GM23338 (cell line): Measurements from ENCODE around the gene ETNPPL. TPM values are rescaled to one million over a fixed set of nuclear protein-coding genes. Genes with fewer than 3 reads are reported as not detected.

Source experiments
- ATAC-seq: fragments of 200-7000 bp; cut with Tn5 transposase; 3 replicates; pipeline ENCODE4 v1.9.1; 2020
- DNase-seq: peaks from one replicate; pipeline ENCODE4 v3.0.0-alpha.2; 2015; ENCODE audit warnings: low spot score
- H2AFZ ChIP-seq: fragments of 200-600 bp; sonication (generic); 2 replicates; pipeline ENCODE4 v1.8.0; 2016; ENCODE audit warnings: antibody characterized with exemption, mild to moderate bottlenecking, moderate library complexity
- H3F3A ChIP-seq: fragments of 200-600 bp; sonication (generic); replicated peaks from 2 replicates; pipeline ENCODE4 v1.8.0; 2017; ENCODE audit warnings: antibody characterized with exemption, mixed run types, low read depth
- H3K27ac ChIP-seq: fragments of 200-600 bp; sonication (generic); 2 replicates; pipeline ENCODE4 v1.6.1; 2016; ENCODE audit warnings: low read depth
- H3K27me3 ChIP-seq: fragments of 200-600 bp; sonication (generic); 2 replicates; pipeline ENCODE4 v1.8.0; 2016; ENCODE audit warnings: mild to moderate bottlenecking, mixed run types, moderate library complexity; ENCODE audit not compliant: insufficient read depth
- H3K36me3 ChIP-seq: fragments of 200-600 bp; sonication (generic); 2 replicates; pipeline ENCODE4 v1.8.0; 2016; ENCODE audit warnings: mild to moderate bottlenecking; ENCODE audit not compliant: insufficient read depth
- H3K4me1 ChIP-seq: fragments of 200-600 bp; sonication (generic); 2 replicates; pipeline ENCODE4 v1.8.0; 2016; ENCODE audit warnings: mild to moderate bottlenecking, moderate library complexity; ENCODE audit not compliant: insufficient read depth
- H3K4me2 ChIP-seq: fragments of 200-600 bp; sonication (generic); 2 replicates; pipeline ENCODE4 v1.7.1; 2017; ENCODE audit warnings: mixed run types
- H3K4me3 ChIP-seq: fragments of 200-600 bp; sonication (generic); 2 replicates; pipeline ENCODE4 v1.6.1; 2016; ENCODE audit warnings: mixed run types
- H3K79me2 ChIP-seq: fragments of 200-600 bp; sonication (generic); replicated peaks from 2 replicates; pipeline ENCODE4 v1.8.0; 2017; ENCODE audit warnings: mild to moderate bottlenecking; ENCODE audit not compliant: insufficient read depth
- H3K9me2 ChIP-seq: fragments of 200-600 bp; sonication (generic); 2 replicates; pipeline ENCODE4 v1.8.0; 2017; ENCODE audit not compliant: insufficient read depth
- H4K20me1 ChIP-seq: fragments of 200-600 bp; sonication (generic); replicated peaks from 2 replicates; pipeline ENCODE4 v1.8.0; 2017; ENCODE audit warnings: mild to moderate bottlenecking; ENCODE audit not compliant: insufficient read depth
- H3K27ac Mint-ChIP-seq: 2 replicates; pipeline ENCODE4 v1.8.0; 2020; ENCODE audit warnings: inconsistent platforms, mild to moderate bottlenecking, moderate library complexity, mixed read lengths
- H3K27me3 Mint-ChIP-seq: 3 replicates; pipeline ENCODE4 v1.8.0; 2022; ENCODE audit warnings: low read depth, mild to moderate bottlenecking, moderate library complexity, mixed read lengths, inconsistent platforms; ENCODE audit not compliant: insufficient read depth, poor library complexity
- H3K36me3 Mint-ChIP-seq: 3 replicates; pipeline ENCODE4 v1.8.0; 2021; ENCODE audit warnings: low read depth, mild to moderate bottlenecking, inconsistent platforms, moderate library complexity, mixed read lengths
- H3K4me1 Mint-ChIP-seq: 3 replicates; pipeline ENCODE4 v1.8.0; 2020; ENCODE audit warnings: mild to moderate bottlenecking, inconsistent platforms, mixed read lengths
- H3K4me3 Mint-ChIP-seq: 3 replicates; pipeline ENCODE4 v1.8.0; 2021; ENCODE audit warnings: moderate library complexity, mild to moderate bottlenecking, inconsistent platforms, mixed read lengths
- H3K9me3 Mint-ChIP-seq: 3 replicates; pipeline ENCODE4 v1.8.0; 2020; ENCODE audit warnings: moderate library complexity, mild to moderate bottlenecking, inconsistent platforms, mixed read lengths
- CREB1 ChIP-seq: fragments of 250-450 bp; sonication (Bioruptor Pico); IDR thresholded peaks from 2 replicates; pipeline ENCODE4 v1.5.0; 2020; ENCODE audit warnings: low read depth, mild to moderate bottlenecking, moderate library complexity
- EZH2 ChIP-seq: fragments of 200-600 bp; sonication (generic); IDR thresholded peaks from one replicate; pipeline ENCODE4 v1.8.0; 2017; ENCODE audit warnings: antibody characterized with exemption, mild to moderate bottlenecking, low read depth; ENCODE audit not compliant: unreplicated experiment
- EZH2phosphoT487 ChIP-seq: fragments of 200-600 bp; sonication (generic); IDR thresholded peaks from one replicate; pipeline ENCODE4 v1.8.1; 2018; ENCODE audit warnings: antibody characterized with exemption; ENCODE audit not compliant: unreplicated experiment
- JUNB ChIP-seq: IDR thresholded peaks from one replicate; pipeline ENCODE4 v1.6.1; 2016; ENCODE audit warnings: antibody characterized with exemption; ENCODE audit not compliant: unreplicated experiment
- NANOG ChIP-seq: IDR thresholded peaks from 2 replicates; pipeline ENCODE4 v1.6.1; 2016; ENCODE audit warnings: antibody characterized with exemption, borderline replicate concordance
- STAT1 ChIP-seq: IDR thresholded peaks from one replicate; pipeline ENCODE4 v1.6.1; 2016; ENCODE audit warnings: antibody characterized with exemption; ENCODE audit not compliant: unreplicated experiment
- ZNF114 ChIP-seq: fragments of 250-450 bp; sonication (Bioruptor Pico); IDR thresholded peaks from 2 replicates; pipeline ENCODE4 v1.5.0; 2020; ENCODE audit warnings: mild to moderate bottlenecking, moderate library complexity
- ZNF331 ChIP-seq: fragments of 250-450 bp; sonication (Bioruptor Pico); IDR thresholded peaks from 2 replicates; pipeline ENCODE4 v1.5.0; 2020; ENCODE audit warnings: low read depth, mild to moderate bottlenecking, moderate library complexity
- polyA plus RNA-seq: library from polyadenylated mRNA; unstranded; fragments of >200 nt; fragmentation: Nextera tagmentation; extraction: Ambion mirVana; gene quantifications from 2 replicates; pipeline ENCODE4 v1.2.1, GENCODE V29; 2016
- total RNA-seq: library from RNA; depleted of rRNA; stranded (reverse); fragments of >200 nt; shearing (Covaris generic); gene quantifications from 2 replicates; pipeline ENCODE4 v1.2.3, GENCODE V29; 2014
- TF ChIP-seq, protein P1 (sequence below), 2 experiments: fragments of 200-600 bp in 1 of 2; sonication (generic) in 1 of 2; conservative IDR thresholded peaks; 2 replicates each; pipeline versions ENCODE4 v1.5.1 to v1.6.1; 2016 to 2017; ENCODE audit warnings: antibody characterized with exemption in 2 of 2, low read depth in 2 of 2, mild to moderate bottlenecking in 2 of 2, moderate library complexity in 1 of 2
- TF ChIP-seq, protein P2 (sequence below): fragments of 250-450 bp; sonication (Bioruptor Pico); IDR thresholded peaks from 2 replicates; pipeline ENCODE4 v1.5.0; 2020; ENCODE audit warnings: mild to moderate bottlenecking, moderate library complexity

Gene ETNPPL
- total and polyA plus RNA-seq, 2 experiments from 2014 or later, result 1.2 to 1.5 TPM

DNA sequence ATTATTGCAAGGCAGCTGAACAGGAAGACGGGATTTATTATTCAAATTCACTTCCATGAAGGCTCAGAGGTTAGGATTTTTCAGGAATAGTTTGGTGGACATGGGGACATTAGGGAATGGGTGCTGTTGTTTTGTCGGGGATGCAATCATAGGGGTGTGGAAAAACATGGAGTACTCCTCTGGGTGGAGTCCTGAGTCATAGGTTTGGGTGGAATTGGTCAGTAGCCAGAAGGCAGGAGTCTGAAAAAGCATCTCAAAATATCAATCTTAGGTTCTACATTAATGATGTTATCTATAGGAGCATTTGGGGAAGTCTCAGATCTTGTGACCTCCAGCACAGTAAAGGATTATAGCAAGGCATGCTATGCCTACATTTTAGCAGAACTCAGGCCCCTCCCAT is 14.5 kb upstream of the ETNPPL start (continued):
- TF ChIP-seq STAT1, result no peak
- TF ChIP-seq JUNB, result no peak

DNA sequence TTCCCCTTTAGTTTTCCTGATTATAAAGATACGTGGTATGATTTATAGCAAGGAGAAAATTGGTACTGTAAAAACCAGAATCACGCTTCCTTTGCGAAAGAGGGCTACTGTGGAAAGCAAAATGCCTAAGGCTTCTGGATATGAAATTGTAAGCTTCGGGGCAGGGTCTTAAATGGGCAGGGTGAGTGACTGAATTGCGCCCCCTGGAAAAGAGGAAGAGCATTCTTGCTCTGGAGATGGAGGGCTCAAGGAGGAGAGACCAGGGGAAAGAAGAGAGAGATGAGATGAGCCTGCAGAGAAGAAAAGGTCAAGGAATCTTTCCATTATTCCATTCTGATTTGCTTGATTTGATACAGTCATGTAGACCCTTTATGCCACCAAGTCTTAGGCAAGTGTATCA is 13.1 kb upstream of the ETNPPL start:
- peaks cover under 1% of the 10 kb centered on the region; the same call in 2 of the 3 replicates for H3K4me1 Mint-ChIP-seq
- Histone ChIP-seq H3K9me2 (no peaks in the 10 kb centered on the region), H3K79me2 (no peaks in the 10 kb centered on the region), H3F3A (no peaks in the 10 kb centered on the region), H3K4me3 (no peak overlapping the region), H3K27me3 (no peaks in the 10 kb centered on the region), H4K20me1 (no peaks in the 10 kb centered on the region), H3K4me2 (no peak overlapping the region), H3K36me3 (no peaks in the 10 kb centered on the region), H3K4me1 (peaks cover 2% of the 10 kb centered on the region; the same call in 1 of the 2 replicates), H3K27ac (no peak overlapping the region), H2AFZ (0 out of 2 replicates have a peak overlapping the region, but pooled peaks have one; percentile 2)
- peak; percentile 81 for ATAC-seq
- H3K4me3 Mint-ChIP-seq, result no peak overlapping the region
- H3K9me3 Mint-ChIP-seq, result no peaks in the 10 kb centered on the region; the same call in 2 of the 3 replicates
- no peak overlapping the region for H3K27ac Mint-ChIP-seq
- H3K36me3 Mint-ChIP-seq, result no peaks in the 10 kb centered on the region; the same call in 2 of the 3 replicates
- peaks cover 5% of the 10 kb centered on the region for H3K27me3 Mint-ChIP-seq
- no peak for TF ChIP-seq EZH2
- TF ChIP-seq, protein P1, sequence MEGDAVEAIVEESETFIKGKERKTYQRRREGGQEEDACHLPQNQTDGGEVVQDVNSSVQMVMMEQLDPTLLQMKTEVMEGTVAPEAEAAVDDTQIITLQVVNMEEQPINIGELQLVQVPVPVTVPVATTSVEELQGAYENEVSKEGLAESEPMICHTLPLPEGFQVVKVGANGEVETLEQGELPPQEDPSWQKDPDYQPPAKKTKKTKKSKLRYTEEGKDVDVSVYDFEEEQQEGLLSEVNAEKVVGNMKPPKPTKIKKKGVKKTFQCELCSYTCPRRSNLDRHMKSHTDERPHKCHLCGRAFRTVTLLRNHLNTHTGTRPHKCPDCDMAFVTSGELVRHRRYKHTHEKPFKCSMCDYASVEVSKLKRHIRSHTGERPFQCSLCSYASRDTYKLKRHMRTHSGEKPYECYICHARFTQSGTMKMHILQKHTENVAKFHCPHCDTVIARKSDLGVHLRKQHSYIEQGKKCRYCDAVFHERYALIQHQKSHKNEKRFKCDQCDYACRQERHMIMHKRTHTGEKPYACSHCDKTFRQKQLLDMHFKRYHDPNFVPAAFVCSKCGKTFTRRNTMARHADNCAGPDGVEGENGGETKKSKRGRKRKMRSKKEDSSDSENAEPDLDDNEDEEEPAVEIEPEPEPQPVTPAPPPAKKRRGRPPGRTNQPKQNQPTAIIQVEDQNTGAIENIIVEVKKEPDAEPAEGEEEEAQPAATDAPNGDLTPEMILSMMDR (conservative IDR thresholded peaks at IDR 0.05; ENCODE audit: low read depth in 2 of 2), result peak; percentile 70 to 77
- peak; percentile 72 for DNase-seq

DNA sequence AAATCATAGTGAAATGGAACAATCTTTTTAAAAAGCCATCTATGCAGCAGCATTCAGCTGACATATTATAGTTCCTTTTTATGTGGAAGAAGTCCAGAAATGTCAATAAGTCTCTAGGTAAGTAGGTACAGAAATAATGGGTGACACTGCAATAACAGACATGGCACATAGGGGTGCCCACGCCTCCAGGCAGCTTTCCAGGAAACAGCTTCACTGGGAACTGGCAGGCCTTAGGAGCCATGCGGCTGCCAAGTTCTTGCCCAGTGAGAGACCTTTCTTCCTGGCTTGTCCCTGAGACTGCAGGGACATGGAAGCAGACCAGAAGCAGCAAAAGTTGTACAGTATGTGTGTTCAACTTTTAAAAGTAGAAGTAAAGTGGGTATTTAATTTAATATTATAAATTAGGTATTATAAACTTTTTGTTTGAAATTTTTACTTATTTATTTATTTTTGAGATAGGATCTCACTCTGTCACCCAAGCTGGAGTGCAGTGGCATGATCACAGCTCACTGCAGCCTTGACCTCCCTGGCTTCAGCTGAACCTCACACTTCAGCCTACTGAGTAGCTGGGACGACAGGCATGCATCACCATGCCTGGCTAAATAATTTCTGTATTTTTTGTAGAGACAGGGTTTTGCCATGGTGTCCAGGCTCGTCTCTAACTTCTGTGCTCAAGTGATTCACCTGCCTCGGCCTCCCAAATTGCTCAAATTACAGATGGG is 12.1 kb upstream of the ETNPPL start:
- no peaks in the 10 kb centered on the region for H3K79me2 ChIP-seq
- H3K27me3 ChIP-seq, result no peaks in the 10 kb centered on the region
- H3K4me3 ChIP-seq, result no peak overlapping the region
- peaks cover 10% of the 10 kb centered on the region for H3K4me1 ChIP-seq
- no peaks in the 10 kb centered on the region for H3K9me2 ChIP-seq
- peak; percentile 37; the same call in 2 of the 3 replicates for ATAC-seq
- Mint-ChIP-seq H3K27me3 (peaks cover 5% of the 10 kb centered on the region), H3K4me1 (peaks cover 6% of the 10 kb centered on the region; the same call in 2 of the 3 replicates), H3K36me3 (no peaks in the 10 kb centered on the region; the same call in 2 of the 3 replicates), H3K9me3 (no peaks in the 10 kb centered on the region; the same call in 2 of the 3 replicates), H3K4me3 (no peak overlapping the region), H3K27ac (no peak overlapping the region)
- H3K27ac ChIP-seq, result no peak overlapping the region
- H3K36me3 ChIP-seq, result no peaks in the 10 kb centered on the region
- H2AFZ ChIP-seq, result no peak overlapping the region
- H4K20me1 ChIP-seq, result no peaks in the 10 kb centered on the region
- DNase-seq, result peak; percentile 12
- H3K4me2 ChIP-seq, result no peak overlapping the region
- no peaks in the 10 kb centered on the region for H3F3A ChIP-seq
- TF ChIP-seq, protein P2, sequence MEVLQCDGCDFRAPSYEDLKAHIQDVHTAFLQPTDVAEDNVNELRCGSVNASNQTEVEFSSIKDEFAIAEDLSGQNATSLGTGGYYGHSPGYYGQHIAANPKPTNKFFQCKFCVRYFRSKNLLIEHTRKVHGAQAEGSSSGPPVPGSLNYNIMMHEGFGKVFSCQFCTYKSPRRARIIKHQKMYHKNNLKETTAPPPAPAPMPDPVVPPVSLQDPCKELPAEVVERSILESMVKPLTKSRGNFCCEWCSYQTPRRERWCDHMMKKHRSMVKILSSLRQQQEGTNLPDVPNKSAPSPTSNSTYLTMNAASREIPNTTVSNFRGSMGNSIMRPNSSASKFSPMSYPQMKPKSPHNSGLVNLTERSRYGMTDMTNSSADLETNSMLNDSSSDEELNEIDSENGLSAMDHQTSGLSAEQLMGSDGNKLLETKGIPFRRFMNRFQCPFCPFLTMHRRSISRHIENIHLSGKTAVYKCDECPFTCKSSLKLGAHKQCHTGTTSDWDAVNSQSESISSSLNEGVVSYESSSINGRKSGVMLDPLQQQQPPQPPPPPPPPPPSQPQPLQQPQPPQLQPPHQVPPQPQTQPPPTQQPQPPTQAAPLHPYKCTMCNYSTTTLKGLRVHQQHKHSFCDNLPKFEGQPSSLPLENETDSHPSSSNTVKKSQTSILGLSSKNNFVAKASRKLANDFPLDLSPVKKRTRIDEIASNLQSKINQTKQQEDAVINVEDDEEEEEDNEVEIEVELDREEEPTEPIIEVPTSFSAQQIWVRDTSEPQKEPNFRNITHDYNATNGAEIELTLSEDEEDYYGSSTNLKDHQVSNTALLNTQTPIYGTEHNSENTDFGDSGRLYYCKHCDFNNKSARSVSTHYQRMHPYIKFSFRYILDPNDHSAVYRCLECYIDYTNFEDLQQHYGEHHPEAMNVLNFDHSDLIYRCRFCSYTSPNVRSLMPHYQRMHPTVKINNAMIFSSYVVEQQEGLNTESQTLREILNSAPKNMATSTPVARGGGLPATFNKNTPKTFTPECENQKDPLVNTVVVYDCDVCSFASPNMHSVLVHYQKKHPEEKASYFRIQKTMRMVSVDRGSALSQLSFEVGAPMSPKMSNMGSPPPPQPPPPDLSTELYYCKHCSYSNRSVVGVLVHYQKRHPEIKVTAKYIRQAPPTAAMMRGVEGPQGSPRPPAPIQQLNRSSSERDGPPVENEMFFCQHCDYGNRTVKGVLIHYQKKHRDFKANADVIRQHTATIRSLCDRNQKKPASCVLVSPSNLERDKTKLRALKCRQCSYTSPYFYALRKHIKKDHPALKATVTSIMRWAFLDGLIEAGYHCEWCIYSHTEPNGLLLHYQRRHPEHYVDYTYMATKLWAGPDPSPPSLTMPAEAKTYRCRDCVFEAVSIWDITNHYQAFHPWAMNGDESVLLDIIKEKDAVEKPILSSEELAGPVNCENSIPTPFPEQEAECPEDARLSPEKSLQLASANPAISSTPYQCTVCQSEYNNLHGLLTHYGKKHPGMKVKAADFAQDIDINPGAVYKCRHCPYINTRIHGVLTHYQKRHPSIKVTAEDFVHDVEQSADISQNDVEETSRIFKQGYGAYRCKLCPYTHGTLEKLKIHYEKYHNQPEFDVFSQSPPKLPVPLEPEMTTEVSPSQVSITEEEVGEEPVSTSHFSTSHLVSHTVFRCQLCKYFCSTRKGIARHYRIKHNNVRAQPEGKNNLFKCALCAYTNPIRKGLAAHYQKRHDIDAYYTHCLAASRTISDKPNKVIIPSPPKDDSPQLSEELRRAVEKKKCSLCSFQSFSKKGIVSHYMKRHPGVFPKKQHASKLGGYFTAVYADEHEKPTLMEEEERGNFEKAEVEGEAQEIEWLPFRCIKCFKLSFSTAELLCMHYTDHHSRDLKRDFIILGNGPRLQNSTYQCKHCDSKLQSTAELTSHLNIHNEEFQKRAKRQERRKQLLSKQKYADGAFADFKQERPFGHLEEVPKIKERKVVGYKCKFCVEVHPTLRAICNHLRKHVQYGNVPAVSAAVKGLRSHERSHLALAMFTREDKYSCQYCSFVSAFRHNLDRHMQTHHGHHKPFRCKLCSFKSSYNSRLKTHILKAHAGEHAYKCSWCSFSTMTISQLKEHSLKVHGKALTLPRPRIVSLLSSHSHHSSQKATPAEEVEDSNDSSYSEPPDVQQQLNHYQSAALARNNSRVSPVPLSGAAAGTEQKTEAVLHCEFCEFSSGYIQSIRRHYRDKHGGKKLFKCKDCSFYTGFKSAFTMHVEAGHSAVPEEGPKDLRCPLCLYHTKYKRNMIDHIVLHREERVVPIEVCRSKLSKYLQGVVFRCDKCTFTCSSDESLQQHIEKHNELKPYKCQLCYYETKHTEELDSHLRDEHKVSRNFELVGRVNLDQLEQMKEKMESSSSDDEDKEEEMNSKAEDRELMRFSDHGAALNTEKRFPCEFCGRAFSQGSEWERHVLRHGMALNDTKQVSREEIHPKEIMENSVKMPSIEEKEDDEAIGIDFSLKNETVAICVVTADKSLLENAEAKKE (CRISPR knock-in tag), result no peak
- TF ChIP-seq ZNF331 (no peak), CREB1 (no peak), NANOG (no peak), EZH2phosphoT487 (no peak), ZNF114 (CRISPR knock-in tag) (no peak), STAT1 (no peak), EZH2 (no peak)
